NCI-H345 (cell line): ENCODE results near the gene SLC29A2.

Experiments used
- DNase-seq: peaks from one replicate; lab custom pipeline; 2025; lab: John Stamatoyannopoulos, UW

Gene SLC29A2

DNA sequence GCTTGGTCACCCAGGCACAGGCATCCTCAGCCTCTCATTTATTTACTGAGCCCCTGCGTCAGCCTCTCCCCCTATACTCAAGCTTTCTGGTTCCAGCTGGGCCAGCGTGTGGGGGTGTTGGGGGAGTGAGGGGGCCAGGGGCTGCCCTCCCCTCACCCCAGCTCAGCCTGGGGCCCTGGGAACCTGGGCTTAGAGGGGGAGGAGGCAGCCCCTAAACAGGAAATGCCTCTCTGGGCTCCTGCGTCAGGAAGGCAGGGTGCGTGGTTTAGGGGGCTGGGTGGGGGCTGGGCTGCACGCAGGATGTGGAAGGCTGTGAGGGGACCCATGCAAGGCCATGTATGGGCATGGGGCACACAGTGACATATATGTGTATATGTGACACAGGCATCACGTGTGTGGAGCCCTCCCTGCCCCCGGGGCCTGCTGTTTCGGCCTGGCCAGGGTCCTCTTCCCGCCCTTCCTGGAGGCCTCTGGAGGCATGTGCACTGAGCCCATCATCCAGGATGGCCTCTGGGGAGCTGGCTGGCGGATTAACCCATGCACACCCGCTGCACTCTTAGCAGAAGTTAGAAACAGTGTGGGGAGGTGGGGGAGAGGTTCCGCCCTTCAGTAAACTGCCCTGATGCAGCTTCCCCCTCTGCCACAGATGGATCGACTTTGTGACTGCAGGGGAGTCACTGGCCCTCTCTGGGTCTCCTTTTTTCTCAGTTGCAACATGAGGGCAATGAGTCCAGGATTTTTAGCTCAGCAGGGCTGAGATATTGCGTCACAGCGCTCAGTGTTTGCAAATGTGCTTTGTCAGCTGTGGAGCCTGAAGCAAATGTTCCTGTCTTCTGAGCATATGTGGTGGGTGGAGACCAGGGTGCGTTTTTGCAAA lies 53.6 kb downstream of the SLC29A2 start:
- DNase-seq = no peak

DNA sequence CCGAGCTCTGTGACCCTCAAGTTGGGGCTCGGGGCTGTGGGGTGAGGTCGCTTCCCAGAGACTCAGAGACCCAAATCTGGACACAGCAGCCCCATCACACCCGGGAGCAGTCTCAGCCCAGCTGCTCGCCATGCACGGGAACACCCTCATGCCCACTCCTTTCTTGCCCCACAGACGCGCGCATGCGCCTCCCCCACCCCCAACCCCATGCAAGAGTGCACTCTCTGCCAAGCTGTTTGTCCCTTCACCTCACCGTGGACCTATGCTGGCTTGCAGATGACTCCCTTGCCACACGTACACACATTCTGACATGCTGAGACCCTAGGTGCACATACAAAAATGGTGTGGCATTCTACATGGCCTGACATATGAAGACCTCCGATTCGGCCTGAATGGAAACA lies 54.2 kb downstream of the SLC29A2 start:
- DNase-seq = no peak

DNA sequence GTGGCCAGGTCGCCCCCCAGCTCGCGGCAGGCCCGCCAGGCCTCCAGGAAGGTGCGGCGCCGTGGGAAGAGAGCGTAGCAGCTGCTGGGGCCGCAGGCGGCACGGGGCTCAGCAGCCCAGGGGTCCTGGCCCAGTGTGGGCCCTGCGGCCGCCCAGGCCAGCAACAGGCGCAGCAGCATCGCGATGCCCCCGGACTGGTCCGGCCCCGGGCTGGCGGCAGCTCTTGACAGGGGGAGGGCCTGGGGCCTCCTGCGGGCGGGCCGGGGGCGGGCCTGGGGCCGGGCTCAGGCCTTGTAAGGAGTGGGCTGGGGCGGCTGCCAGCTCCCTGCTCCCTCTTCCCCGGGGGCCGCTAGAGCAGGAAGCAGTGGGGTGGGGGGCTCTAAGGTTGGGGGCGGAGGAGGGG lies 54.7 kb downstream of the SLC29A2 start, which contains the start of gene CD248:
TSS of gene CD248 (minus strand) at position 196 of the 403 bp plus-strand sequence. CDS start at position 179, 17 bp downstream.
- no peak for DNase-seq

DNA sequence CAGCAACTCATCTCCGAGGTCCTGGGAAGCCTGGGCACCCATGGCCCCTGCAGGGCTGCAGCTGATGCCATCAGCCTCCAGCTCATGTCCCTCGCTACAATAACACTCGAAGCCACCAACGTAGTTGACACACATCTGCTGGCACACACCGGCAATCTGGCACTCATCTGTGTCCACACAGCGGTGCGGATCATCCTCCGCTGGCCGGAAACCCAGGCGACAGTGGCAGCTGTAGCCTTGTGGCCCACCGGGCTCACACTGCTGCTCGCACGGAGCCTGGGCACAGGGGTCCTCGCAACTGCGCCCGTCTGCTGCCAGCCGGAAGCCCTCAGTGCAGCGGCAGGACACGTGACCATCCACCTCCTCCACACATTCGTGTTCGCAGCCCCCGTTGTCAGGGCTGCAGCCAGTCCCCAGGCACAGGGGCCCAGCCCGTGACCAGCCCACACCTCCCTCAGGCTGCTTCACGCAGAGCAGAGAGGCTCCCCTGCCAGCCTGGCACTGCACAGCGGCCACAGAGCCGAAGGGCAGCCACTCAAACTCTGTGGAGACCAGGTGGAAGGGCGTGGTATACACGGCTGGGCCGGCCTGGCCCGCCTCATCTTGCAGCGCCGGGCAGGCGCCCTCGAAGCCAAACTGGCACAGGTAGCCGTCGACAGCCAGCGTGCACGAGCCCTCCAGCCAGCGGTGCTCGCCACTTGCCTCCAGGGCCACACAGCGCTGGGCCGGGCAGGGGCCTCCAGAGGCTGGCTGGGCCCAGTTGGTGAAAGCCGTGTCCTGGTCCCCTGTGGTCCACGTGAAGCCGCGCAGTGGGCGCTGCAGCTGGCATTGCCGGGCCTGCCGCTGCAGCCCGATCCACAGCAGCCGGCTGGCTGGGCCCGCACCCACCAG lies 55.4 kb downstream of the SLC29A2 start:
- DNase-seq = no peak

DNA sequence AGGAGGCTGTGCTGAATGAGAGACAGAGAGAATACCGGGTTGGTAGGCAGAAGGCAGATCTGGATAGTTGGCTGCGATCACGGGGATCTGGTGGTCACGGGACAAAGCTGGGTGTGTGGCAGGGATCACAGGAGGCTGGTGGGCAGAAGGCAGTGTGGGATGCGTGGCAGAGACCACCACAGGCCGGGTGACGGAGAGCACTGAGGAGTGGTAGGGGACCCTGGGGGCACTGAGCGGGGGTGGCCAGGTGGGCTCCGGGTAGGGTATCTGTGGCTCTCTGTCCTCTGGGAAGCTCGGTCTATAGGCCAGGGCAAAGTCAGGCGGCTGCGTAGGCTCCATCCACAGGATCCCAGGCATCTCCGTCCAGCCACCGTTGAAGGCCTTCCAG lies 56.1 kb downstream of the SLC29A2 start:
- DNase-seq = no peak

DNA sequence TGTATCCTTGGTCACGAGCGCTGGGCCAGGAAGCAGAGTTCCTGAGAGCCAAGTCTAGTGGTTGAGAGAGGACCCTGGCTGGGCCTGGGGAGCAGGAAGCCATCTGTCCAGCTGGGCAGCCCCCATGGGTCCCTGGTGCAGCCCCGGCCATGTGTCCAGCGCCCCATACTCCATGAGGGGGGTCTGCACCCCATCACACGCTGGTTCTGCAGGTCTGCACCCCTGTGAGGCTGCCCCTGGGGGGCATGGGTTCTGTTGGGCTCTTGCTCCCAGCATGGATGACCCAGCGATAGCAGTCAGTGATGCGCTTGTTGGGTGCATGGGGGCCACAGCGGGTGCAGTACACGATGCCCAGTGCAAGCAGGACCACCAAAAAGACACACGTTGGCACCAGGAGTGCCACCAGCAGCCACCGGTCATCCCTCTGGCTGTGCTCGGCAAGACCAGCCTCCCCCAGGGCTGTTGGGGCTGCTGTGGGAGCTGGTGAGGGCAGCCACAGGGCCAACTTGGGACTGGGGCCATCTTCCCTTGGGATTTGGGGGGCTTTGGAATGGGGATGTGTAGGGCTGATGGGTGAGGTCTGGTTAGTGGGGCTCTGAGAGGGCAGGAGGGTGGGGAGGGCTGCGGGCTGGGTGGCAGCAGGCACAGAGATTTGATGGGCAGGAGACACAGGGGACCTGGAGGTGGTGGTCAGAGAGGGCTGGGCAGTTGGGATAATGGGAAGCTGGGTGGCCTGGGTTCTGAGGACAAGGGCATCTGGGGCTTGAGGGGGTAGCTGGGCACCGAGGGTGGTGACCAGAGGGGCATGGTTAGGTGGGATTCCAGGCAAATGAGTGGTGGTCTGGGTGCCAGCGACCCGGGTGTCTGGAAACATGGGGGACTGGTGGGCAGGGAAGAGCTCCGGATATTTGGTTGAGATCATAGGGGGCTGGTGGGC lies 56.7 kb downstream of the SLC29A2 start:
- no peak for DNase-seq

DNA sequence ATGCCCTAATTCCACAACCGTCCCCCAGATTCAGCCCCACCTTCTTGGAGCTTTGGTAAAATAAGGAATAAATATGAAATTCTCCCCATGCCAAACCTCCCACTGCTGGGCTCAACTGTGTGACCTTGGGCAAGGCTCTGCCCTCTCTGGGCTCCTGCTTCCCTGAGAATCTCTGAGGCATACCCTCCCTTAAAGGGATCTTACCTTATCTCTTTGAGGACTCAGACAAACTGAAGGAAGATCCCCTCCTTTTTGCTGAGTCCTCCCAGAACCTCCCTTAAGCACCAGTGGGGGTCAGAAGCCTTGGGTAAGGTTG lies 57.4 kb downstream of the SLC29A2 start:
- no peak for DNase-seq

DNA sequence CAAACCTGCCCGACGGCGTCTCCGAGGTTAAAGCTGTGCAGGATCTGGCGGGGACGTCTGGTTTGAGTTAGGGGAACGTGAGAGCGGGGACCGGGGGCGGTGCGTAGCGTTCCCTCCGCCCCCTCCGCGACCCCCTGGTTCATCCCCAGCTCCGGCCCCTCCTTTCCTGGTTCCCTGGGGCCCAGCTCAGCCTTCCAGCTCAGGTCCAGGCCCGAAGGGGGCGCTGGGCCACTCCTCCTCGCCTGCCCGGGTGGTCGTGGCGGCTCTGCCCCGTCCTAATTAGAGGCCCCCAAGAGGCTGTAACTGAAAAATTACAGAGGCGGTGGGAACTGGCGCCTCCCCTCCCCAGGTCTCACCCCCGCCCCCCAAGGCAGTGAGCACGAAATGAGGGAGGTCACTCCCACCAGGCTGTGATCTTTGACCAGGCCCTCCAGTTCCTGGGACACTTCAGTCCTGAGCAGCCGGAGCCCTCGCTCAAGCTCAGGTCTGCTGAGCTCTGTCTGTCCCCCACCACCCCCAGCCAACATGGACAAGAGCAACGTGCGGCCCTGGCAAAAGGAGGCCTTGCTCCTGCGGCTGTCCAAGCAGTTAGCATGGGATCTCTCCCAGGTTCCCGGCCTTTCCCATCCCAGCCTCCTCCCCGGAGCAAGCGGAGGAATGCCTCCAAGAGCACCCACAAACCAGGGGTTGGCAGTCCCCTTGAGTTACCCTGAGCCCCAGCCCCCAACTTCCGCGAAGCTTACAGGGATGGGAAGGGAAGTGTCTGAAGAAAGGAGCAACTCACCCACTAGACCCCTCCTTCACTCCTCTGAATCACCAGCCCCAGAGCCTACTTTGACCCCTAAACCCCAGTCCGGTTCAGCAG lies 58.0 kb downstream of the SLC29A2 start:
- no peak for DNase-seq

DNA sequence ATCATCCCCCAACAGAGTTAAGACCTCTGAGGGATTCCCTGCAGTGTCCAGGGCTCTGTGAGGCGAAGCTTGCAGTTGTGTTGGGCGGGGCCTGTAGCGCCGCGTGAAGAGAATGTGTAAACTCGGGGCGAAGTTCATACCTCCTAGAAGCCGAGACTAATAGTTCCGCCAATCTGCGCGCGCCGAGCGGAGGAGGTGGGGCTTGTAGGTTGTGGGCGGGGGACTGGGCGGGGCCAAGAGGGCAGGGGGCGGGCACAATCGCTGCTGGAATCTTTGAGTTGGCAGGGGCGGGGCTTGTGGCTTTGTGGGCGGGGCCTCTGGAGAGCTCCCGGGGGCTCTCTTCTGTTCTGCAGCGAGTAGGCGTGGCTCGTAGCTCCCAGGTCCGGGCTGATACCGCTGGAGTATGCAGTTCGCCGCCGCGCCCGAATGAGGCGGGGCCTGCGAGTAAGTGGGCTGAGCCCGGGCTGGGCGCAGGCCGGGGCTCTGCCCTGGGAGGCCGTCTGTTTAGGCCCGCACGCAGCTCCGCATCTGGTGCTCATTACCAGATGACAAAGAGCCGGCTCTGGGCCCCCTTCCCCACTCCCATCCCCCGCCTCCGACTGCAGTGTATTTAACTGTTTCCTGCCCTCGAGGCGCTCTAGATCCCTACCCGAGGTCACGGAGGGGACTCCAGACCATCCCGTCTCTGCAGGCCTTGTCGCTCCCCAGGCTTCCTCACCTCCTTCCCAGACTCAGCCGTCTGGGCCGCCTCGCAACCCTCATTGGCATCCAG lies 58.8 kb downstream of the SLC29A2 start:
- DNase-seq = peak; percentile 97
